NK-92 (cell line): Measurements from ENCODE around the gene ARRB2.
"Not testable (repeated sequence)": the region's sequence is repeated elsewhere in the genome, so short reads cannot be mapped to it uniquely, and the experiment has no call there.

Source experiments
- DNase-seq: peaks from one replicate; lab custom pipeline; 2025; ENCODE audit not compliant: unreplicated experiment; lab: John Stamatoyannopoulos, UW

ARRB2 gene

GRCh38 chr17:4699401-4700056, 10.9 kb upstream of the ARRB2 start:
- DNase-seq = not testable (repeated sequence)

- no peak for DNase-seq
These were observed 9.3 kb upstream of the ARRB2 start for GRCh38 chr17:4701116-4701515.

DNA sequence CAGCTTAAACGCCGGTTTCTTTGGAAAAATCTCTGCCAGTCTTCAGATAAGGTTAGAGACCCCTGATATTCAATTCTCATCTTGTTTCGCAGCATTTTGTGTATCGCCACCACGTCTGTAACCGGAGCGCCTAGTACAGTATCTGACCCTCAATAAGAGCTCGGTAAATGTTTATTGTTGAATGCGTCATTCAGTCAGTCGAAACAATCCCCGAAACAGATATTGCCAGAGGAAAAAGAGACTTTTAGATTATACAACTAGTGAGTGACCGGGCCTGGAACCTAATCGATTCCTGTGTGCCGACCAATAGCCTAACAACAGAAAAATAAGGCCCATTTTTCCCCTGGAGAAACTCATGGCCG, 7.1 kb upstream of the ARRB2 start:
- DNase-seq = no peak

GRCh38 chr17:4704574-4704907, 5.9 kb upstream of the ARRB2 start:
- DNase-seq = not testable (repeated sequence)

DNA sequence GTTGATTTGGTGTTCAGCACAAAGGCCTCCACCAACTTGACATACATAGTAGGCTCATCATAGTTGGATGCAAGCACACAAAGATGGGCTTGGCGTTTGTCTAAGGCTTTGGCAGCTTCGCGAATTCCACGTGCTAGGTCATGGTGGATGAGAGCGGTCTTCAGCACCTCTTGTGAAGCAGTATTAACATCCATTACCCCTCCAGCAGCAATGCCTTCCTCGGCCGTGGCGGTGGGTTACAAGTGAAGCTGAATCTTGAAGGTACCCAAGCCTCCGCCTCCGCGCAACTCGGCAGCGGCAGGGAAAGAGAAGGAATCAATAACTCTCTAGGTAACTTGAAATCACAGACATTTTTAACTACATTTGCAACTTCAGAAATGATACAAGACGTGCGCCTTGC, 5.4 kb upstream of the ARRB2 start:
- no peak for DNase-seq

DNA sequence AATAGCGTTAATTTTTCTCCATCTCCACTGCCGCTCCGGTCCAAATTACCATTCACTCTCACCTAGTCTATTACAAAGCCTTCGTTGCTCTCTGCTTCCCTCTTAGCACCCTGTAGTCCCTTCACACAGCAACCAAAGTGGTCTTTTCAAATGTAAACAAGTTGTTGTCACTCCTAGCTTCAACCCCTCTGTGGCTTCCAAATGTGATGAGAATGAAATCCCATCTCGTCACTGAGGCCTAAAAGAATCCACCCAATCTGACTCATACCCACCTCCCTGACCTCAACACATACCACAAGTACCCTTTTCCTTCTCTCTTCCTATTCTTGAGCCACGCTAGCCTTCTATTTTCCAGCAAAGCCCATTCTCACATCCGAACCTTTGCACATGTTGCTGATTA, 4.3 kb upstream of the ARRB2 start:
- DNase-seq = no peak

- DNase-seq = no peak
These were observed 2.0 kb upstream of the ARRB2 start for GRCh38 chr17:4708436-4708835.

DNA sequence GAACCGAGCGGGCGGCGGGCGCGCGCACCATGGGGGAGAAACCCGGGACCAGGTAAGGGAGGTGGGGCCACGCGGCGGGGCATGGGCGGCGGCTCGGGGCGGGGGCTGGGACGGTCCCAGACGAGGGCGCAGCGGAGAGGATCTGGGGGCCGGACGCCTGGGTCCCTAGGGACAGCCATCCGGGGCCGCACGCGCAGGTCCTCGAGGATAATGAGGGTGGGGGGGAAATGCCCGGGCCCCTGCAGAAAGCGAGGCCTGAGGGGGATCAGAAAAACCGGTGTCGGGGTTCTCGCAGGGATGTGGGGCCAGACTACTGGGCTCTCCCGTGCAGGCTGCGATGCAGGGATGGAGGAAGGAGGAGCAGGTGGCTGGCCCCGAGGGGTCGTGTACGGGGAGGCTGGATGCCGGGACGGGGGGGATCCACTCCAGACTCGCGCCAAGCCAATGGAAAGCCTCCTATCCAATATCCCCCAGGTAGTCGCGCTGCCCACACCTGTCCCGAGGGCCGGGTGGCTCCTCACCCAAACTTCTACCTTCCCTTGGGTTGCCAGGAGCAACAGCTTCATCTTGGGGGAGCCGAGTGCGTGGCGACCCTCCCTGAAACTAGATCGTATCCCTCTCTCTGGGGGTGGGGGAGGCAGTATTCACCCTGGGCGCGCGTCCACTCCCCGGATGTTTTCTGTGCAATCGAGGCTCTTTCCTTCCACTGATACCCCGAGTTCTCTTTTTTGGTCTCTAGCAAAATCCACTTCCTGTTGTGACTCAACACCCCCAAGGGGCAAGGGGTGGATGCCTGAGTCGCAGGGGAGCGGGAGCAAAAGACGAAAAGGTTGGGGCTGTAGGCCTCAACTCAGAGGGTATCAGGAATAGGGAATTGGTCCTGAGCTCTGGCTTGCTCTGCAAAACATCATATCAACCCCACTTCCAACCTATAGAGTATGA, 532 bp downstream of the ARRB2 start:
- no peak for DNase-seq

DNA sequence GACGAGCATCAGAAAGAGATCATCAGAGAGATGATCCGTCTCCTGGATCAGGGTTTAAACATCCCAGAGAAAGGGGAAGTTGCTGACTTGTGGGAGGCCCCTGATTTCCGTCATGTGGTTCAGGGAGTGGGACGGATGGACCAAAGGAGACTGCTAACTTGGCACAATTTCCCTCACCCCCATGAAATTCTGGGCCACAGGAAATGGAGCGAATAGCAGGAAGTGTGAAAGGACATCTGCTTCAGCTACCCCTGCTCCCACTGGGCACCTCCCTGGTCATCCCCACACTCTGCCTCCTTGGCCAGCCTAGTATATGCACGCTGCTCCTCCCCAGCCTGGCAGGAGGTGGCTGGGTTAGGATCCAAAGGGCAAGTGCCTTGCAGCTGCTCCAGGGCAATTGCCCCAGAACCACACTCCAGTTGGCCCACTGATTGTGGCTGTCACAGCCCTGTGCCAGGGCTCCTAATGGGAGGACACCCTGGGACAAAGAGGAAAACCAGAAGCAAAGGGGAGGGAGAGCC, 1.3 kb downstream of the ARRB2 start:
- DNase-seq = no peak

DNA sequence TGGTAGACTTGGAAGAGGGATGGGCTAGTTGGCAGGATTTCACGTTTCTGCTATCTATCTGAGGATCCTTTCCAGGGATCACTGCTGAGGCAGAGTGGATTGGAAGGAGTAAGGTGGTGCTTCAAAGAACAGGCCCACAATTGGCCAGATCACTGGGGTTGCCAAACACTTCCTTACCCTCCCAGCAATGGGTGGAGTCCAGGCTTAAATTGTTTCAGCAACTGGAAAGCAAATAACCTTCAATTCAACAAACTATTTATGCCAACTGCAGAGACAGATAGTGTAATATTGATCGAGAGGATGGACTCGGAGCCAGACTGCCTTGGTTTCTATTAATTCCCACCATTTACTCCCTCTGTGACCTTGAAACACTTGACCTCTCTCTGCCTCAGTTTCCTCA, 2.1 kb downstream of the ARRB2 start:
- no peak for DNase-seq

DNA sequence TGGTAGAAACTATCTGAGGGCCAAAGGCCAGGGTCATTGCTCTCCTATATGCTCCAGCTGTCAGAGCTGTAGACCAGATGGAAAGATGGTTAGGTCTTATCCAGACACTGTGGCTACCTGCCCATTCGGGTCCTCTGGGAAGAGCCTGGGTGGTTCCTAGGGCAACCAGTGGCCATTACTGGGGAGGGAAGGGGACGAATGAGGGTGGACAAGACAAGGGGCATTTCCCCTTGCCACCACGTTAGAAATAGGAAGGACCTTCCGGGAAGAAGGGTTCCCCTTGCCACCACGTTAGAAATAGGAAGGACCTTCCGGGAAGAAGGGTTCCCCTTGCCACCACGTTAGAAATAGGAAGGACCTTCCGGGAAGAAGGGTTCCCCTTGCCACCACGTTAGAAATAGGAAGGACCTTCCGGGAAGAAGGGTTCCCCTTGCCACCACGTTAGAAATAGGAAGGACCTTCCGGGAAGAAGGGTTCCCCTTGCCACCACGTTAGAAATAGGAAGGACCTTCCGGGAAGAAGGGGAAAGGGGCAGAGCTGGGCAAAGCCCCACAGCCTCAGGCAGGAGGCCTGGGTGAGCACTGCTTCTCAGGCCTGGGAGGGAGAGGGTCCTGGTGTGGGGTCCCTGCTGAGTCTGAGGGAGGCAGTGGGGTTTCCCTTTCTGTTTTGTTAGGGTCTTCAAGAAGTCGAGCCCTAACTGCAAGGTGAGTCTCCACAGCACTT, 4.1 kb downstream of the ARRB2 start:
- not testable (repeated sequence) for DNase-seq

DNA sequence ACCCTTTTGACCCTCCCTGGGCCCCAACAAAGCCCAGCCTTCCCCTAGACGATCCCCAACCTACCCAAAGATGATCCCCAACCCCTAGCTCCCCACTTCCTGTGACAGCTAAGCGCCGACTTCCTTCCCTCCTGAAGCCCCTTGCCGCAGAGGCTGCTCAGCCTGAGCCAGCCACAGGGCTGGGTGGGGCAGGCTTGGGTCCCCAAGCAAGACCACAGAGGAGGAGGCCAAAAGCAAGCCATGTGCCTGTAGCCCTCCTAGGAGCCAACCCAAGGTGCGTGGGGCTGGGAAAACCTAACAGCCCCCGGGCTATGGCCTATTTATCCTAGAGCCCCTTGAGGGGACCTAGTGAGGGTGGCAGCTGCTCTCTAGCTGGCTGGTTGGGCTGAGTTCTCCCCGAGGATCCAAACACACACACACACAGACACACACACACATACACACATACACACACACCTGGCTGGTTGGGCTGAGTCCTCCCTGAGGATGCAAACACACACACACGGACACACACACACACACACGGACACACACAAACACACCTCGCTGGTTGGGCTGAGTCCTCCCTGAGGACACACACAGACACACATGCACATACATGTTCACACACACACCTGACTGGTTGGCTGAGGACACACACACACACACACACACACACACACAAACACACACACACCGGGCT, 4.8 kb downstream of the ARRB2 start:
- DNase-seq = no peak

GRCh38 chr17:4716081-4716480, 5.6 kb downstream of the ARRB2 start:
- no peak for DNase-seq

- no peak for DNase-seq
These were observed 7.4 kb downstream of the ARRB2 start for GRCh38 chr17:4717791-4718190.

DNA sequence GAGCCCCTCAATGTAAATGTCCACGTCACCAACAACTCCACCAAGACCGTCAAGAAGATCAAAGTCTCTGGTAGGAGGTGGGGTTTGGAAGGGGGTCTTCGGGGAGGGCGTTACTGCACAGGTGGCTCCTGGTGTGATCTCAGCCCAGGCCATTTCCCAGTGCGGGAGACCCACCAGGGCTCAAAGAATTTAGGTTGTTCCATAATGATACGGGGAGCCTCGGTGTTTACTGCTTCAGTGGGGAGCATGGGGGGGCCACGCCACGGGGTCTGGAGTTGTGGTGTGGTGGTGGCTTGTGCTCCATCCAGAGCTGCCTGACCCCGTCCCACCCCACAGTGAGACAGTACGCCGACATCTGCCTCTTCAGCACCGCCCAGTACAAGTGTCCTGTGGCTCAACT, 7.8 kb downstream of the ARRB2 start:
- no peak for DNase-seq

GRCh38 chr17:4719146-4719545, 8.7 kb downstream of the ARRB2 start:
- no peak for DNase-seq

DNA sequence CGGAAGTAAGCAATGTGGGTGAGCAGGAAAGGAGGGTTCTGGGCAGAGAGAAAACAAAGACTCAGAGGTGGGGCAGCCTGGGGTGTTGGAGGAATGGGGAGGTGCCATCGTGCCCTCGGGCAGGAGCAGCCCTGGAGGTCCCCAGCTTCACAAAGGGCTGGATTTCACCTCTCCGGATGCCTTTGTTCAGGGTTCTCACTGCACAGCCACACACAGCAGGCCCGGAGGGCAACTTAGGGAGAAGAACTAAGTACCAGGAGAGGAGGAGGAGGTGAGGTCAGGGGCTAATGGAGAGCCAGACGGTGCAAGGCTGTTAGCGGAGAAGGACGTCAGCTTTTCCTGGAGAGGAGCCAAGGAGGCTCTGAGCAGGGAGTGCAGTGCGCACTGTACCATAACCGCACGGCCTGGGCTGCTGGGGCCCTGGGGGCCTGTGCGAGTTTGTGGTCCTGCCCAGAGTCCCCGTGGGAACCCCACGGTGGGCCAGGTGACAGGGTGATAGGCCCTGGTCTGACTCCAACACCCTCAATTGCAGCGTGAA, 9.3 kb downstream of the ARRB2 start:
- DNase-seq = no peak

- no peak for DNase-seq
These were observed 10.4 kb downstream of the ARRB2 start for GRCh38 chr17:4720787-4721186.

DNA sequence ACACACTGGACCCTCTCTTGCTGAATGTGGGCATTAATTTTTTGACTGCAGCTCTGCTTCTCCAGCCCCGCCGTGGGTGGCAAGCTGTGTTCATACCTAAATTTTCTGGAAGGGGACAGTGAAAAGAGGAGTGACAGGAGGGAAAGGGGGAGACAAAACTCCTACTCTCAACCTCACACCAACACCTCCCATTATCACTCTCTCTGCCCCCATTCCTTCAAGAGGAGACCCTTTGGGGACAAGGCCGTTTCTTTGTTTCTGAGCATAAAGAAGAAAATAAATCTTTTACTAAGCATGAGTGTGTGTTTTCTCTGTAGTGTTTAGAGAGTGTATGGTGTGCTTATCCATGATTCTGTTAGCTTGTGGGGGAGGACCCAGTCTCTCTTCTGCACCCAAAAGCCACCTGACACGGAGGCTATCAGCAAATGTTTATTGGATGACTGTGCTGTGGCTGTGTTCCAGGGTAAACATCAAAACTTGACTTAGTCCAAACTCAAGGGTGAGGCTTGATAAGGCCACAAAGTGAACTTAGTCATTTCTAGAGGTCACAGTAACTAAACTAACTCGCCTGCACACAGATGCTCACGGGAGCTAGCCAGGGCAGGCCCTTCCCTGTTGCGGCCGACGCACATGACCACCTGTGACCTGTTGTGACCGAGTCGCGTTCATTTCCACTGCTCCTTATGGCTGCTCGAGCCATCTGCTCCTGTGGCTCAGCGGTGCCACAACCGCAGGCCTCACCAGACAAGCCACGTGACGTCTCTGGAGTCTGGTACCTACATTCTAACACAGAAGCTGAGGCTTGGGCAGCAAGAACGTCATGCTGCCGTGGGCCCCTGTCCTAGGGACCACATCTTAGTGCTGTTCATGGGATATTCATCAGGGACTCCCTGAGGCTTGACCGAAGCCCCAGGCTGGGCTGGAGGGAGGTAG, 11.0 kb downstream of the ARRB2 start:
- no peak for DNase-seq
